Dendritic cell treated with granulocyte-macrophage colony-stimulating factor and Interleukin-4, amounts not matched to agents 40 ng/mL and 50 ng/mL, for 4 days (primary cell): Measurements from ENCODE around the gene LAMA2.

ENCODE experiments used
- H3K27ac Mint-ChIP-seq: one replicate; pipeline ENCODE4 v1.8.0; 2022; ENCODE audit warnings: mild to moderate bottlenecking, mixed read lengths
- H3K27me3 Mint-ChIP-seq: one replicate; pipeline ENCODE4 v1.8.0; 2022; ENCODE audit warnings: mild to moderate bottlenecking, mixed read lengths
- H3K36me3 Mint-ChIP-seq: one replicate; pipeline ENCODE4 v1.8.0; 2022; ENCODE audit warnings: low read depth, mixed read lengths
- H3K4me1 Mint-ChIP-seq: one replicate; pipeline ENCODE4 v1.8.0; 2022; ENCODE audit warnings: low read depth, mixed read lengths
- H3K4me3 Mint-ChIP-seq: one replicate; pipeline ENCODE4 v1.8.0; 2022; ENCODE audit warnings: mild to moderate bottlenecking, moderate library complexity, mixed read lengths
- H3K9me3 Mint-ChIP-seq: one replicate; pipeline ENCODE4 v1.8.0; 2022; ENCODE audit warnings: mixed read lengths
- intact Hi-C: fragments of 100-400 bp; cut with micrococcal nuclease; formaldehyde crosslinking; loops from one replicate; pipeline ENCODE4 v1.15.0; 2022

Gene LAMA2

DNA sequence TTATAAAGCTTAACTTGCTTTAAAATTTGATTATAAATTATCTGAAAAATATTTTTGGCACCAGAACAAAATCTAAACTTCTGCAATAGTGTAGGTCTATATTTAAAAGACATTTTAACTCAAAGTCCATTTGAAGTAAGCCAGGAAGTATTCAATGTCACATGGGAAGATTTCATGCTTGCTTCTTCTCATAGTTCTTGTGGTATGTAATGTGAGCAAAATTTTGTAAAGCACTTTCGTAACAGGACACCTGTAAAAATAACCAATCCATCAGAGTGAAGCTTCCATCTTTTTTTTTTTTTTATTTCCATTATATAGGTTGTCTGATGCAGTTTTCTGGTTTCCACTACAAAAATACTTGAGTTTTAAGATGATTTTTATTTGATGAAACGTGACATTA, 386.1 kb downstream of the LAMA2 start:
- no peaks in the 10 kb centered on the region for H3K36me3 Mint-ChIP-seq

DNA sequence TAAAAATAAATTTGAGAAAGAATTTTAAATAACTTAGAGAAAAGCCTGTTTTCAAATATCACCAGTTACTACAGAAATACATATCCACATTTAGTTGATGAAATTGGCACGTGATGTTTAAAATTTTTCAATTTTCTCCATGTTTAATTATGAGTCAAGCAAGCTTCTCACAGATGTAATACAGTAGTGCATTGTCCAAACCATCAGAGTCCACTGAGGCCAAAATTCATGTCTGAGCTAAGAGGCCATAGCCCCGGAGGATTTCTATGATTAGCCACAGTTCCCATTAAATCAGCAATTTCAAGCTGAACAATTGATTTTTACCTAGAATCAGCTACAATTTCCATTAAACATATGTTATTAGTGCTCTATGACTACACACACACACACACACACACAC, 387.0 kb downstream of the LAMA2 start:
- Mint-ChIP-seq H3K4me1 (no peaks in the 10 kb centered on the region), H3K27me3 (no peaks in the 10 kb centered on the region), H3K27ac (no peak overlapping the region), H3K36me3 (no peaks in the 10 kb centered on the region), H3K4me3 (no peak overlapping the region), H3K9me3 (no peaks in the 10 kb centered on the region)
- intact Hi-C loops: no loop called here

More for the DNA sequence above, 386.1 kb downstream of the LAMA2 start:
- no peaks in the 10 kb centered on the region for H3K27me3 Mint-ChIP-seq
- no peaks in the 10 kb centered on the region for H3K9me3 Mint-ChIP-seq
- no peaks in the 10 kb centered on the region for H3K4me1 Mint-ChIP-seq
- no peak overlapping the region for H3K27ac Mint-ChIP-seq
- no peak overlapping the region for H3K4me3 Mint-ChIP-seq
- intact Hi-C loops: no loop called here

DNA sequence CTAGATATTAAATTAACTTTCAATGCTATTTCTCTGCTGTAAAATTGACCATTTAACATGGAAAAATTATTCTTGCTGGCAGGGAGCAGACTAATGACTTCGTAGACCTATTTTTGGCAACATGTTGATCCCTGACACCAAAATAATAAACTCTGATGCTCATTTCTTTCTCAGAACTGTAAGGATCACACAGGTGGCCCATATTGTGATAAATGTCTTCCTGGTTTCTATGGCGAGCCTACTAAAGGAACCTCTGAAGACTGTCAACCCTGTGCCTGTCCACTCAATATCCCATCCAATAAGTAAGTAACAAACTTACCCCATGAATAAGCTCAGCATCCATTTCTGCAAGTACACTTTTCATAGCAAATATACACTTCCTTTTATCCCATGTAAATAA, 387.5 kb downstream of the LAMA2 start:
- no peaks in the 10 kb centered on the region for H3K4me1 Mint-ChIP-seq
- intact Hi-C loops: no loop called here
- H3K27me3 Mint-ChIP-seq: no peaks in the 10 kb centered on the region

DNA sequence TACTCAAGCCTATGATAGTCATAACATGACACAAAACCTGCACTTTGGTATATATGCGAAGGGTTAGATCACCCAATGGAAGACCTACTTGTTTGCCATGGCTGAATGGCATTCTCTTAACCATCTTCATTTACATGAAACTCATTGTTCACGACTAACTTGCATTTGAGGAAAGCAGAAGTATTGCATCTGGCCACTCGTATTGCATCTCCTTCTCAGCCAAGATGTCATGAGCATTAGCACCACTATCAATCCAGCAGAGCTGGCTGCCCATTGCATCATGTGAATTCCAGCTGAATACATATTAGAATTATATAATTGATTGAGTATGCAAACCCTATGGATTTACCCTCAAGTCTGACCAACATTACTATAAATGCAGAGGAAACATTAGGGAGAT, 390.2 kb downstream of the LAMA2 start:
- Mint-ChIP-seq H3K4me3 (no peak overlapping the region), H3K27me3 (no peaks in the 10 kb centered on the region), H3K9me3 (no peaks in the 10 kb centered on the region), H3K4me1 (no peaks in the 10 kb centered on the region), H3K36me3 (no peaks in the 10 kb centered on the region), H3K27ac (no peak overlapping the region)
- intact Hi-C loops: no loop called here

More for the DNA sequence above, 387.5 kb downstream of the LAMA2 start:
- no peaks in the 10 kb centered on the region for H3K9me3 Mint-ChIP-seq
- H3K4me3 Mint-ChIP-seq: no peak overlapping the region
- H3K36me3 Mint-ChIP-seq: no peaks in the 10 kb centered on the region
- H3K27ac Mint-ChIP-seq: no peak overlapping the region

DNA sequence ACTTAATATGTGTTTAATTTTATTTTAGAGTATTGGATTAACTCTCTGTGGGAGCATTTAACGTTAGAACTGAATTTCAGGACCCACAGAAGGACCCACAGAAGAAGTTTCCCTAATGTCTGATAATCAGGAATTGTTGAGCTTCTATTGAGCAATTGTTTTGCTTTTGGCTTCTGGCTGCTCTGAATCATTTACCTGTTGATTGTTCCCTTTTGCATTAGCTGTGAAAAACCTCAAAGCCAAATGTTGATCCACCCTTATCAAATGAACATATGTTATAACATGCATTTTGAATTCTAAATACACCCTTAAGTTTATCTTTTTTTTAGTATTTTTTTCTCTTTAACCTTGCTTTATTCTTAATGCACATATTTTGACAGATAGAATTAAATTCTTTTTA, 393.5 kb downstream of the LAMA2 start:
- Mint-ChIP-seq H3K27me3 (no peaks in the 10 kb centered on the region), H3K4me3 (no peak overlapping the region), H3K4me1 (no peaks in the 10 kb centered on the region), H3K9me3 (no peaks in the 10 kb centered on the region), H3K36me3 (no peaks in the 10 kb centered on the region), H3K27ac (no peak overlapping the region)
- intact Hi-C loops: no loop called here

DNA sequence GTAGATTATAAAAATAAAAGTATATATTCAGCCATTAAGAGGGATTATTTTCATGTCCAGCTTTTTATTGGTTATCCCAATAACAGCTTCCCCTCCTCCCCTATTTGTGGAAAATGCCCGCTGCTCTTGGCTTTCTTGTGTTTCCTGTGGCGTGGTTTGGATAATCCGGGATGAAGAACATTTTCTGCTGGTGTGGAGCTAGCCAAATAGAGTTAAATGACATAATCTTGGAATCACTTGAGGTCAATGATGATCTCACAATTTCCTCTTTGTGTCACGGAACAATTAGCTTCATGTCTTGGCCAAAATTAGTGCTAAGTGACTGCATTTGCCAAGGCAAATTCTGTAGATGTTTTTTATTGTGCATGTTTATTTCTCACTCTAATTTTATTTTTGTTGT, 394.0 kb downstream of the LAMA2 start:
- H3K4me1 Mint-ChIP-seq: no peaks in the 10 kb centered on the region
- no peak overlapping the region for H3K4me3 Mint-ChIP-seq
- no peak overlapping the region for H3K27ac Mint-ChIP-seq
- intact Hi-C loops: no loop called here
- H3K9me3 Mint-ChIP-seq: no peaks in the 10 kb centered on the region
- H3K27me3 Mint-ChIP-seq: no peaks in the 10 kb centered on the region
- H3K36me3 Mint-ChIP-seq: no peaks in the 10 kb centered on the region

DNA sequence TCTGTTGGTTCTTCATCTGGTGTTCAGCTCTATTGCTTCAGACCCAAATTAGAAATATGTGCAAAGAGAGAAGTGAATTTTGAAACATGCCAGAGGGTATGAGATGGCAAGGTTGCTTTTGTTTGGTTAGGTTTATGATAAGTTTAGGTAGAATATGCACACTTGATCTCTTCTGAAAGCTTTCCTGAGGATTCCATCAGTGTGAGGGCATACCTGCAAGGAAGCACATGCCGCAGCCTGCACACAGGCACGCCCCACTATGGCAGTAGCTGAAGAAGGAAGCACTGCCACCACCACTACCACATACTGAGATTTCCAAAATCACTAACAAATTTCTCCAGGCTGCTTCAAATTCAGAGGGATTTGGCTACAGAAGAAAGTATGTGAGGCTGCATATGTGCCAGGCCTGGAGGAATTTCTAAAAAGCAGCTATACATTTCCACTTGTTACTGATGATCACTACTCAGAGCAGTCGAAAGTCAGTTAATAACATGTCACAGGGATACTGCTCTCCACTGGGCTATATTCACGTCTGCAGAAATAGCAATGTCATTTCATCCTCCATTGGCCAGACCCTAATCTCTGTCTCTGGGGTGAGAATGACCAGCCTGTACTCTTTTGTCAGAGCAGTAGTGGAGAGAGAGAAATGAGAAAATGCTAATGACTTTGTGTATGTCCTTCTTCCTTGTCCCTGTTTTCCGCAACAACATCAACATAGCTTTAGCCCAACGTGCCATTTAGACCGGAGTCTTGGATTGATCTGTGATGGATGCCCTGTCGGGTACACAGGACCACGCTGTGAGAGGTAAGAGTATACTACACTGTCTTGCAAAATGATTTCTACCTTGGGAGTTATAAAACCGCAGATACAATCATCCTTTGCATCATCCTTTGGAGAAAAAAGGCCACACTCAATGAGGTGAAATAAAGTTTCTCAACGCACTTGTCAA, 396.7 kb downstream of the LAMA2 start:
- H3K9me3 Mint-ChIP-seq: no peaks in the 10 kb centered on the region
- no peak overlapping the region for H3K27ac Mint-ChIP-seq
- H3K27me3 Mint-ChIP-seq: no peaks in the 10 kb centered on the region
- H3K36me3 Mint-ChIP-seq: no peaks in the 10 kb centered on the region
- no peaks in the 10 kb centered on the region for H3K4me1 Mint-ChIP-seq
- intact Hi-C loops: no loop called here
- no peak overlapping the region for H3K4me3 Mint-ChIP-seq

DNA sequence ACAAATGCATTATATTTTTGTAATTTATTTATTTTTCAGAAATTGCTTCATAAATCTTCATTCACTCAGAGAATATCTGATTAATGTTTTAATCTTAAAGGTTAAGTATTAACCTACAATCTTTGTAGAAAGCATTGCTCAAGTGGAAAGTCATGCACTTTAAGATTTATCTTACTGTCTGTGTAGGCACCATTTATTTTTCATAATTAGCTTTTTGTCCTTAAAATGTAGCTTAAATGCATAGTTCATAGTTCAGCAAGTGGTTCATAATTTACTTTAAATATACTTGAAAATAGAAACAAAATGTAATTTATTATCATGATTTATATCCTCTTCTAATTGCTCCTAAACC, 397.3 kb downstream of the LAMA2 start:
- no peaks in the 10 kb centered on the region for H3K4me1 Mint-ChIP-seq
- intact Hi-C loops: no loop called here
- H3K36me3 Mint-ChIP-seq: no peaks in the 10 kb centered on the region
- no peak overlapping the region for H3K27ac Mint-ChIP-seq
- no peaks in the 10 kb centered on the region for H3K27me3 Mint-ChIP-seq
- H3K4me3 Mint-ChIP-seq: no peak overlapping the region
- no peaks in the 10 kb centered on the region for H3K9me3 Mint-ChIP-seq

DNA sequence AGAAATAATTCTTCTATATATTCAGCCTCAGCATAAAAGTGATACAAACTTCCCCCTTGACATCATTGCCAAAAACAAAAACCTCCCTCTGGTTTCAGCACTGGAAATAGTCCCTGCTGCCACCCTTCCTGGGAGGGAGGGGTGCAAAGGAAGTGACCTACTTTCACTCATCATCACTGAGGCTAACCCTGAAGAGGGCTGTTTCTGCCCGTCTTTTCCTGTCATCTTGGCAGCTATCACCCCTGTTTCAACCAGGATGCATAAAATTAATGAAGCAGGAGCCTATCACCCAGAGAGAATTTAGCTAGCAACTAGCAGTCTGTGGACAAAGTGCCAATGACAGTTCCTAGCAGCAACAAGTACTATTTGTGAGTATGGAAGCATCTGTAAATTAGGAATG, 397.8 kb downstream of the LAMA2 start:
- Mint-ChIP-seq H3K27me3 (no peaks in the 10 kb centered on the region), H3K27ac (no peak overlapping the region), H3K36me3 (no peaks in the 10 kb centered on the region), H3K4me3 (no peak overlapping the region), H3K9me3 (no peaks in the 10 kb centered on the region), H3K4me1 (no peaks in the 10 kb centered on the region)
- intact Hi-C loops: no loop called here

DNA sequence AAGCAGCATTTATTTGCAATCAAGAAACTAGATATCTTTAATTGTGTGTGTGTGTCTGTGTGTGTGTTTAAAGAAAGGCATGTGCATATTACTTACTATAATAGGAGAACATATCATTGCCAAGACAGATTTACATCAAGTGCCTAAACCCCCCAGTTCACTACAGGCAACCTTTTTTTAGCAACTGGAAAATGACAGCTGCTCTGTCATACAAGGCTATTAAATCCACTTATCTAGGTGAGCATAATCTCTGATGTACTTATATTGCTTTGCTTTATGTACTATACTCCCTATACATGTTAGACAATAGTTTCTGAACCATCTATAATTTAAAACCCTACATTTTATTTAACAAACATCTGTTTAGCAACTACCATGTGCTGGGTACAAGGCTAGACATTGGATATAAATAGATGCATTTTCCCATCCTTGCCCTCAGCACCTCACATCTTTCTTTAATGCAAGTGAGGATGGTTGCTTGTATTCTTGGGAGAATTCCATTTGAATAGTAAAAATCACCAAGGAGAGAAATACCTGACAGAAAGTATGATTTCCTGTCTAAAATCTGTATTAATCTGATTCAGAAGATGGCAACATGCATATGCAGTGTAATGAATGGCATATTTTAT, 398.3 kb downstream of the LAMA2 start:
- Mint-ChIP-seq H3K27me3 (no peaks in the 10 kb centered on the region), H3K36me3 (no peaks in the 10 kb centered on the region), H3K9me3 (no peaks in the 10 kb centered on the region), H3K27ac (no peak overlapping the region), H3K4me1 (no peaks in the 10 kb centered on the region), H3K4me3 (no peak overlapping the region)
- intact Hi-C loops: no loop called here

DNA sequence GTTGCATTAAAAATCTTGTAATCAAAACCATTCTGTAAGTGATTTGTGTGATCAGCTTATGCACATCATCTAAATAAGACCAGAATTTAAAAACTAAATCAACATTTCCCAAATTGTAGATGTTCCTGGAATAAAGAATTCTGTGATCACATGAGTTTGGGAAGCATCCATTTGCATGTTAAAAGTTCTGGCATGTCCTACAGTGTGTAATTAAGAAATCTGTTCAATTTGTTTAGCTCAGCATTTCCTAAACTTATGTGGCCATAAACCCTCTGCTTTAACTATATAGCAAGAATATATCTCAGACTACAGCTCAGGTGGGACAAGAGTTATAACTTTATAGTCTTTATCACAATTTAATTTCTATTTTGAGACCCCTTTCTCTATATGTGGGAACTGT, 399.1 kb downstream of the LAMA2 start:
- Mint-ChIP-seq H3K4me1 (no peaks in the 10 kb centered on the region), H3K36me3 (no peaks in the 10 kb centered on the region), H3K27ac (no peak overlapping the region), H3K27me3 (no peaks in the 10 kb centered on the region), H3K9me3 (no peaks in the 10 kb centered on the region), H3K4me3 (no peak overlapping the region)
- intact Hi-C loops: no loop called here

DNA sequence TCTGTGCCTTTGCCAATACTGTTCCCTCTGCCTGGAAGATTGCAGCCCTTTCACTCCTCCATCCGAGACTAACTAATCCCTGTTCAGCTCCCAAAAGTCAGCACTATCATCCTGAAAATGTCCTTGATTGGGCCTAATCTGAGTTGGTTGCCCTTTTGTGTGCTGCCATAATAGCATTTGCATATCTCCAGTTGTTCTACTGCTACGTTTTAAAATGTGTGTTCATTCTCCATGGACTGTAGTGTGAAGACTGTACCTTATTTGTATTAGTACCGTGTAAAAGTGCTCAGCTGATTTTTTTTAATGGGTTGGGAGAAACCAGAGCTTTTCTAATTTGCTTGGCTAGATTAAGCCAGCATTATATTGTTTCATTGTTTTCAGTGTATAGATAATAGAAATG, 401.3 kb downstream of the LAMA2 start:
- H3K9me3 Mint-ChIP-seq: no peaks in the 10 kb centered on the region
- no peaks in the 10 kb centered on the region for H3K27me3 Mint-ChIP-seq
- no peak overlapping the region for H3K27ac Mint-ChIP-seq
- H3K36me3 Mint-ChIP-seq: no peaks in the 10 kb centered on the region
- intact Hi-C loops: no loop called here
- H3K4me1 Mint-ChIP-seq: no peaks in the 10 kb centered on the region
- H3K4me3 Mint-ChIP-seq: no peak overlapping the region

DNA sequence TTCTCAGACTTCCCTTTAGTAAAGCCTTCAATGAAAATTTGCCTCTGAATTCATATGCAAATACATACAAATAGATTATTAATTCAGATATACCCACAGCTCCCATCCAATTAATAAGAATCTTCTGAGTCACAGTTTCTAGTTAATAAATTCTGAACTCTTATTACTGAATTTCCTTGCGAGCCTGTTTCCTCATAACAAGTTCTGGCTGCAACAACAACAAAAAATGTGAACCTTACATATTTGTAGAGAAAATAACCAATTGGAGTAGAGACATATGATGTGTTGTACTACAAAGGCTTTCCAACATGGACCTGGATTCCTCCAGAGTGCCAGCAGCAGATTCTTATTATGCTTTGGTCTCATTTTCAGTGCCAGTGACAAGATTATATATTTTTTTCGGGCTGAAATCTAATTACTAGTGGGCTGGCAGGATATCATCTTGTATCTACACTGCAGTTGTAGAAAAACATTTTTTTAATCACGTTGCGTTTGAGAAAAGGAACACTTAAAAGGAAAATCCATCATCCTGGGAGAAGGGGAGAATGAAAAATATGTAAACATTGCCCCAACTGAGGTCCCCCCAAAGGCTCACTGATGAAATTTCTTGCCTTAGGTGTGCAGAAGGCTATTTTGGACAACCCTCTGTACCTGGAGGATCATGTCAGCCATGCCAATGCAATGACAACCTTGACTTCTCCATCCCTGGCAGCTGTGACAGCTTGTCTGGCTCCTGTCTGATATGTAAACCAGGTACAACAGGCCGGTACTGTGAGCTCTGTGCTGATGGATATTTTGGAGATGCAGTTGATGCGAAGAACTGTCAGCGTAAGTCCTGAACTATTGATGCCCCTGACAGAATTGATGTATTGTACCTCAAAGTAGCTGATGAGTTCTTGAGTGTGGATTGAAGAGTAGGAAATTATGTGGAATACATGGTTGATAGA, 404.6 kb downstream of the LAMA2 start:
- Mint-ChIP-seq H3K36me3 (no peaks in the 10 kb centered on the region), H3K27ac (no peak overlapping the region), H3K9me3 (no peaks in the 10 kb centered on the region), H3K4me1 (no peaks in the 10 kb centered on the region), H3K27me3 (no peaks in the 10 kb centered on the region), H3K4me3 (no peak overlapping the region)
- intact Hi-C loops: no loop called here

DNA sequence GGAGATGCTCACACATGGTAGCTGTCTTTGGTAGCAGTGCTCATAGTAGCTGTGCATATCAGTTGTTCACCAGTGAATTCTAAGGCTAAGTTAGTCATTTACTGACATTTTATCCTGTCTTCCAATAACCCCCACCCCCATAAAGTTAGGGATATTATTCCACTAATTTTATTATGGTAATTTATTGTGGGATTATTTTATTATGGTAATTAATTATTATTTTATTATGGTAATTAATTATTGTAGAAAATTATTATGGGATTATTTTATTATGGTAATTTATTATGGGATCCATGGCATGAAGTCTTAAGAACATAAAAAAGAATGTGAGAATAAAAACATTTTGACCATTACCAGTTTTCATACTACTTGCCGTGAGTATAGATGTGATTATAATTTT, 406.5 kb downstream of the LAMA2 start:
- Mint-ChIP-seq H3K4me1 (no peaks in the 10 kb centered on the region), H3K27ac (no peak overlapping the region)
- intact Hi-C loops: no loop called here

More for the DNA sequence above, 406.5 kb downstream of the LAMA2 start:
- Mint-ChIP-seq H3K27me3 (no peaks in the 10 kb centered on the region), H3K9me3 (no peaks in the 10 kb centered on the region), H3K4me3 (no peak overlapping the region), H3K36me3 (no peaks in the 10 kb centered on the region)
